ENCODE measurements around the gene BCL2.

BCL2 gene

DNA sequence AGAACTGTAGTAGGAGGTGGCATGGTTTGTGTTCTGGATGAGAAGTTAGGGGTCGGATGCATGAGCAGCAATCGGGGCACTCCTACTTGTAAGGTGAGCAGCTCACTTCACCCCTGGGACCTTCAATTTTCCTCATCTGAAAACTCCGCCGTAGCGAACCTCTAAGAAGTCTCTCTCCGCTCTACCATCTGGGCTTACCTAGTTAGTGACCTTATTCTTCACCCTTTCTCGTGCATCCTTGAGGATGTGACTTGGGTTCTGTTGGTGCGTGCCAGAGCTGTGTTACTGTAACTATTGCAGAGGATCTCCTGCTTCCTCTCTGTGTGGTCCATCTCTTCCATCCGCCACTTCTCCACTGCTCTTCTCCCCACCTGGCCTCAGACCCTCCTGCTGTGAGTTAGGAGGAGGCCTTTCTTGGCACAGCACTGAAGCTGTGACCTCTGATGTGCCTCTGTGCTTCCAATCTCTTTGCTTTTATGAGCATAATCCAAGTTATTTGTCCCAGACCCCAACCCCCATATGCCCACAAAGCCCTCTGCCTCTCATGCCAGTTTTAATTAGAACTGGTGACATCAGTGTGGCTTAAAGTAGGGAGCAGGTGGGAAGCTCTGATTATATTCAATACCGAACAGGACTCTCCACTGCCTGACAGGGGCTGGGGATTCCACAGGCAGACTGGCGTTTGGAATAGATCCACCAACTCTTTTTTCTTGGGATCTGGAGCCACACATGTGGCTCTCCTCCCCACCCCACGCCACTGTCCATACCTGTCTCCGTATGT is 178.4 kb downstream of the BCL2 start:
- H3K27me3 ChIP-seq (replicated peaks; ENCODE audit: control insufficient read depth, insufficient read depth, low read length, poor library complexity, severe bottlenecking) = no peaks in the 10 kb centered on the region
- H3K4me3 ChIP-seq (ENCODE audit: insufficient read depth, low read depth, low read length, poor library complexity, severe bottlenecking) = no peak overlapping the region
- peaks cover 21% of the 10 kb centered on the region for H3K4me1 ChIP-seq (ENCODE audit: control insufficient read depth, insufficient read depth, low read length, poor library complexity, severe bottlenecking)
- H3K36me3 ChIP-seq (ENCODE audit: control insufficient read depth, insufficient read depth, low read length) = peaks cover 16% of the 10 kb centered on the region
- DNase-seq = no peak
- no peaks in the 10 kb centered on the region for H3K9me3 ChIP-seq (ENCODE audit: control insufficient read depth, low read length)
- no peak overlapping the region for H3K27ac ChIP-seq (ENCODE audit: insufficient read depth, low read length, poor library complexity, severe bottlenecking)

DNA sequence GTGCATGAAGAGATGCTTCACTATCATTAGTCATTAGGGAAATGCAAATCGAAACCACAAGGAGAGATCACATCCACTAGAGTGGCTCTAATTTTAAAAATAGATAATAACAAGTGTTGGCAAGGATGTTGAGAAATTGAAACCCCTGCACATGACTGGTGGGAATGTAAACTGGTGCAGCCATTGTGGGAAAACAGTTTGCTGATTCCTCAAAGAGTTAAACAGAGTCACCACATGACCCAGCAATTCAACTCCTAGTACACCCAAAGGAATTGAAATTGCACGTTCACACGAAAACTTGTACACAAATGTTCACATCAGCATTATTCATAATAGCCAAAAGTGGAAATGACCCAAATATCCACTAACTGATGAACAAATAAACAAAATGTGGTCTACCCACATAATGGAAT is 179.5 kb downstream of the BCL2 start:
- no peak for DNase-seq
- Histone ChIP-seq H3K36me3 (ENCODE audit: control insufficient read depth, insufficient read depth, low read length) (peaks cover 16% of the 10 kb centered on the region), H3K27me3 (replicated peaks; ENCODE audit: control insufficient read depth, insufficient read depth, low read length, poor library complexity, severe bottlenecking) (no peaks in the 10 kb centered on the region), H3K9me3 (ENCODE audit: control insufficient read depth, low read length) (no peaks in the 10 kb centered on the region), H3K4me1 (ENCODE audit: control insufficient read depth, insufficient read depth, low read length, poor library complexity, severe bottlenecking) (peaks cover 21% of the 10 kb centered on the region), H3K27ac (ENCODE audit: insufficient read depth, low read length, poor library complexity, severe bottlenecking) (no peak overlapping the region), H3K4me3 (ENCODE audit: insufficient read depth, low read depth, low read length, poor library complexity, severe bottlenecking) (no peak overlapping the region)

DNA sequence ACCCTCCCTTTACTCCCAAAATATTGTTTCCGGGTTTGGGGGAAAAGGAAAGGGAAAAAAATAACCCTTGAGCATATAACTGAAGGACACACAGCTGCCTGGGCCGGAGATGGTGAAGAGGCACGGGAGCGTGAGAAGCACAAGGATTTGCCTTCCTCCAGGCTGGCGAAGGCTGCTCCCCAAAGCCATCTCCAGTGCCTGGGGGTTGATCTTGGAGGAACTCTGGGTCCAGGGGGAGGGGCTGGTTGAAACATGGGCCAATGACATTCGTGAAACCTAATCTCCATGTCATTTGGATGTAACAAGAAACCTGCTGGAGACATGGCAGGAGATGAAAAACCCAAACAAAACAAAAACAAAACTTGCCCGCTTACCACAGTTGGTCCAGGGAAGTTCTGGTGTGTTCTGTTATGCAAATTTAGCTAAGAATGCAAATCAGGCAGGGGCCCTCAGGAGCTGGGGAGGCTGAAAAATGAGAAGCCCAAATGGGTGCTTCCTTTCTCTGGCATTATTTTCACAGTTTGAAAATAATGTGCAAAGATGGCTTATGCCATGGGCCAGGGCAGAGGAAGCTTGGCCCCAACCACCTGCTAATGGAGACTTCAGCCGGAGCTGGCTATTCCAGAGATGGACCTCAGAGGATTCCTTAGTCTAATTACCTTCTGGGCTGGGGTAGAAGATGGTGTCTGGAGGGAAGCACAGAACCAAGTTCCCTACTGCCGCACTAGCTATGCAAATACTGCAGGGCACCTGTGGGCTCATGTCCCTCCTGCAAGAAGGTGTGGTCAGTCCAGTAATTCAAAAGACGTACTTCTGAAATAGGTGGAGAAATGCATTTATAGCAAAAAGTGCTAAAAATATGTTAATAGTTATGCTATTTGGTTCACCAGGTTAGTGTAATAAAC is 180.9 kb downstream of the BCL2 start:
- H3K4me3 ChIP-seq (ENCODE audit: insufficient read depth, low read depth, low read length, poor library complexity, severe bottlenecking) = peak overlapping the region; percentile 27
- H3K27me3 ChIP-seq (replicated peaks; ENCODE audit: control insufficient read depth, insufficient read depth, low read length, poor library complexity, severe bottlenecking) = no peaks in the 10 kb centered on the region
- H3K4me1 ChIP-seq (ENCODE audit: control insufficient read depth, insufficient read depth, low read length, poor library complexity, severe bottlenecking) = peaks cover 21% of the 10 kb centered on the region
- no peaks in the 10 kb centered on the region for H3K9me3 ChIP-seq (ENCODE audit: control insufficient read depth, low read length)
- H3K36me3 ChIP-seq (ENCODE audit: control insufficient read depth, insufficient read depth, low read length) = peaks cover 16% of the 10 kb centered on the region
- no peak for DNase-seq
- peak overlapping the region; percentile 47 for H3K27ac ChIP-seq (ENCODE audit: insufficient read depth, low read length, poor library complexity, severe bottlenecking)

DNA sequence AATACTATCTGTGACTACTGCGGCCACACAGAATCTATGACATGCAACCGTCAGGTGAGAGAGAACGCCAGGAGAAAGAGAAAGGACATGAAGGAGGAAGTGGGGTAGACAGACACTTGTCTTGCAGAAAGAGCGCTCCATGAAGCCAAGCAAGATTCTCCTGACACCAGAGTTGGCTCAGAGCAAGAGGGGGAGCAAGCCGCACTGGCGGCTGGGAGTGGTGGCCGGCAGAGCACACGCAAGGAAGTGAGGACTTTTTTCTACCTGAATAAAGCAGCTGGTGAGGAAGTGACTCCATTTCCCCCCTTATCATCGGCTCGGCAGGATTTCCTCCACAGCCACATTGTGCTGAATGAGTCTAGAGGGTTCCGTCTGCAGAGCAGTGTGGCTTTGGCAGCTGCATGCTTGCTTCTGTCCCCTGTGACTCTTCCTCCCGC is 181.6 kb downstream of the BCL2 start:
- DNase-seq = peak; percentile 39 to 65 (median 51)
- H3K4me3 ChIP-seq (ENCODE audit: insufficient read depth, low read depth, low read length, poor library complexity, severe bottlenecking) = peak overlapping the region; percentile 27
- peak overlapping the region; percentile 47 for H3K27ac ChIP-seq (ENCODE audit: insufficient read depth, low read length, poor library complexity, severe bottlenecking)
- H3K27me3 ChIP-seq (replicated peaks; ENCODE audit: control insufficient read depth, insufficient read depth, low read length, poor library complexity, severe bottlenecking) = no peaks in the 10 kb centered on the region
- H3K4me1 ChIP-seq (ENCODE audit: control insufficient read depth, insufficient read depth, low read length, poor library complexity, severe bottlenecking) = peaks cover 22% of the 10 kb centered on the region
- H3K36me3 ChIP-seq (ENCODE audit: control insufficient read depth, insufficient read depth, low read length) = peaks cover 16% of the 10 kb centered on the region
- H3K9me3 ChIP-seq (ENCODE audit: control insufficient read depth, low read length) = no peaks in the 10 kb centered on the region

DNA sequence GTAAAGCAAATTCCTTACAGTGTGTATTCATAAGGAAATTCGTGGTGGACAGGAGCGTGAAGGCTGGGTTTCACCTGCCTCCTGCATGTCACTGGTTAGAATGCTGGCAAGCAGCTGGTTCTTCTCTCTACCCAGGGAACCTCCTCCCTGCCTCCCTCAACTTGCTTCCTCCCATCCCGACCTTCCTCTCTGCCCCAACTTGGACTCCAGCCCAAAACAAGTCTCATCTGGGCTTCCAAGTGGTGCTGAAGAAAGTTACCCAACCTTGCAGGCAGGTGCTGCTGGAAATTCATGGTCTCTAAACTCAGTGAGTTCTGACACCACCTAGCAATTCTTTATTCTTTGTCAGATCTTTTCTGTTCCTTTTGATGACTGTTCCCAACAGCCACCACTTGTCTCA is 184.5 kb downstream of the BCL2 start:
- Histone ChIP-seq H3K27ac (ENCODE audit: insufficient read depth, low read length, poor library complexity, severe bottlenecking) (no peak overlapping the region), H3K4me3 (ENCODE audit: insufficient read depth, low read depth, low read length, poor library complexity, severe bottlenecking) (no peak overlapping the region)
- DNase-seq = no peak

DNA sequence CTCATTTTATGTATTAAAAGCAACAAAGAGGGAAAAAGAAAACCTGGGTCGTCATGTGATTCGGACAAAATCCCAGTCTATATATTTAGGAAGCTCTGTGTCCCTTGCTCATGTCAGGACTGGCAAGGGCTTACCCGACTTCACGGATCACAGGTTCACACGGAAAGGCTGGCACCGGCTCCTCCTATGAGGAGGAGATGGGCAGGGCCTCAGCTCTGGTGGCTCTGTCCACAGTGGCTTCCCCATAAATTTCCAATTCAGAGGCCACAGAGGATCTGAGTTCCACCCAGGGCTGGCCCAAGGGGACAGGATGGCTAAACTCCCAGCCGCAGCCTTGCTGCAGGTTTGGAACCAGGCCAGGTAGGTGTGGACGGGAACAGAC is 186.8 kb downstream of the BCL2 start:
- Histone ChIP-seq H3K4me3 (ENCODE audit: insufficient read depth, low read depth, low read length, poor library complexity, severe bottlenecking) (no peak overlapping the region), H3K36me3 (ENCODE audit: control insufficient read depth, insufficient read depth, low read length) (peaks cover 8% of the 10 kb centered on the region)

More for the DNA sequence above, 184.5 kb downstream of the BCL2 start:
- Histone ChIP-seq H3K9me3 (ENCODE audit: control insufficient read depth, low read length) (no peaks in the 10 kb centered on the region), H3K27me3 (replicated peaks; ENCODE audit: control insufficient read depth, insufficient read depth, low read length, poor library complexity, severe bottlenecking) (no peaks in the 10 kb centered on the region), H3K36me3 (ENCODE audit: control insufficient read depth, insufficient read depth, low read length) (no peaks in the 10 kb centered on the region), H3K4me1 (ENCODE audit: control insufficient read depth, insufficient read depth, low read length, poor library complexity, severe bottlenecking) (peaks cover 28% of the 10 kb centered on the region)

DNA sequence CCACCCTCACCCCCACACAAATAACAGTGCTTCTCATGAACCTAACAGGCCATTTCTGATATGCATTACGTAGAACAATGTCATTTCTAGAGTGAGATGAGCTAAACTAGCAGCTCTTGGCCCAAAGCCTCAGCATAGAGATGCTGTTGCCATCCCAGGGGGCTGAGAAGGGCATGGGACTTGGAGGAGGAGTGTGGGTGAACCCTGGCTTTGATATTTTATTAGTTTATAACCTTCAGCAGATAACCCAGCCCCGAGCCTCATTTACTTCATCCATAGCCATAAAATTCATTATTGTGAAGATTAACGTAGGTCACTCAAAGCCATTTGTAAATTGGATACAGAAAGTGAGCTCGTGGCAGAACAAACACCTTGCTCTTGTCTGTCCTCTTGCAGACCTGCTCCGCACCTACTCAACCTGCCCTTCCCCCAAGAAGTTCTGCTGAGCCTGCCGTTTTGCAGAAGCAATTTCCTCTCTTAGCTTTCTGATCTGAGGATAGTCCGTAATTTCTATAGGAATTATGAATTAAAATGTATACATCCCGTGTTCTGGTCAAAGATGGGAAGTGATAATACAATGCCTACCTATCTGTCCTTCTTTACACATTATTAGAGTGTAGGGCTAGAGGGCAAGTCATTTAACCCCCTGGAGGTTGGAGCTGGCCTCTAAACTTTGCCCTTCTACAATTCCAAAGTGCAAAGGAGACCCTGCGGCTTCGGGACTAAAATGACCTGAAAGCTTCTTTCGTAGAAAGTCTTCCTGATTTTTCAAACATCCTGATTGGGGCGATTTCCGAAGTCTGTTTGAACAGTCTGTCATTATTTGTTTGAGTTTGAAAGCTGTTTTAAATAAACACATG is 187.4 kb downstream of the BCL2 start:
- Histone ChIP-seq H3K27me3 (replicated peaks; ENCODE audit: control insufficient read depth, insufficient read depth, low read length, poor library complexity, severe bottlenecking) (no peaks in the 10 kb centered on the region), H3K9me3 (ENCODE audit: control insufficient read depth, low read length) (no peaks in the 10 kb centered on the region), H3K4me1 (ENCODE audit: control insufficient read depth, insufficient read depth, low read length, poor library complexity, severe bottlenecking) (peaks cover 7% of the 10 kb centered on the region), H3K36me3 (ENCODE audit: control insufficient read depth, insufficient read depth, low read length) (peaks cover 14% of the 10 kb centered on the region), H3K27ac (ENCODE audit: insufficient read depth, low read length, poor library complexity, severe bottlenecking) (no peak overlapping the region), H3K4me3 (ENCODE audit: insufficient read depth, low read depth, low read length, poor library complexity, severe bottlenecking) (no peak overlapping the region)
- no peak for DNase-seq

More for the DNA sequence above, 186.8 kb downstream of the BCL2 start:
- Histone ChIP-seq H3K27ac (ENCODE audit: insufficient read depth, low read length, poor library complexity, severe bottlenecking) (no peak overlapping the region), H3K27me3 (replicated peaks; ENCODE audit: control insufficient read depth, insufficient read depth, low read length, poor library complexity, severe bottlenecking) (no peaks in the 10 kb centered on the region), H3K9me3 (ENCODE audit: control insufficient read depth, low read length) (no peaks in the 10 kb centered on the region), H3K4me1 (ENCODE audit: control insufficient read depth, insufficient read depth, low read length, poor library complexity, severe bottlenecking) (peaks cover 11% of the 10 kb centered on the region)
- DNase-seq = no peak

DNA sequence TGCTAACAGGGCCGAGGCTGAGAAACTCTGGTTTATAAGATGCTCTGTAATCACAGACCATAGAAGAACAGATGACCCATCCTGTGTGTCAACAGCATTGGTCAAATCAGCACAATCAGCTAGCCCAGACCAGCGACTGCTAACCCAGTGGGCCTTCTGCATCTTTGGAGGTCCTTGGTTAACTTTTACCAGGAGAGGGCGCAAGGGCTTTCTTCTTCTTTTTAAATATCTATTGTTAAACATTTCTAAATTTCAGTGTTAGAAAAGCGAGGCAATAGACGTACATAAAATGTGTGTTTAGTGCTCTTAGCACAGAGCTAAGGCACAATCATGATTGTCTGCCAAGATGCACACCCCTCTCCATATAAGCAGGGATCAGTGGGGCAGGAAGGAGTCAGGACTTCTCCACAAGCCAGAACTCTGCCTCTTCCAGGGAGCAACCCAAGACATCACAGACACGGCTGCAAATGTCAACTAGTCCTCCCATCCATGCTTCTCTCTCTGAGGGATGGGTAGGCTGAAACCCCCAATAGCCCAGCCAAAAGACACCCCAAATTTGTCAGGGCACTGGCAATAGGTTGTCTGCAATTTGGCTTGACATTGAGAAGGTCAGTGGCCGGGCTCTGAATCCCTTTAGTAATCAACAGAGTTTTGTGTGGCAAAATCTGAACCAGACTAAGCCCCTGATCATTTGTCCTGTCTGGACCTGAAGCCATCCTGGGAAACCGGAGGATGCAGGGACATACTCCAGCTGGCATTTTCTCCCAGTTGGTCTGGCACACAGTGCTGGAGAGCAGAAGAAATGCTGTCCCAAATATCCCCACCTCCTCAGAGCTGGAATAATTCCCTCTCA is 188.2 kb downstream of the BCL2 start:
- peak; percentile 19 to 47 (median 26) for DNase-seq
- Histone ChIP-seq H3K4me1 (ENCODE audit: control insufficient read depth, insufficient read depth, low read length, poor library complexity, severe bottlenecking) (peaks cover 7% of the 10 kb centered on the region), H3K4me3 (ENCODE audit: insufficient read depth, low read depth, low read length, poor library complexity, severe bottlenecking) (no peak overlapping the region), H3K9me3 (ENCODE audit: control insufficient read depth, low read length) (no peaks in the 10 kb centered on the region), H3K27me3 (replicated peaks; ENCODE audit: control insufficient read depth, insufficient read depth, low read length, poor library complexity, severe bottlenecking) (no peaks in the 10 kb centered on the region), H3K27ac (ENCODE audit: insufficient read depth, low read length, poor library complexity, severe bottlenecking) (no peak overlapping the region), H3K36me3 (ENCODE audit: control insufficient read depth, insufficient read depth, low read length) (peaks cover 21% of the 10 kb centered on the region)

DNA sequence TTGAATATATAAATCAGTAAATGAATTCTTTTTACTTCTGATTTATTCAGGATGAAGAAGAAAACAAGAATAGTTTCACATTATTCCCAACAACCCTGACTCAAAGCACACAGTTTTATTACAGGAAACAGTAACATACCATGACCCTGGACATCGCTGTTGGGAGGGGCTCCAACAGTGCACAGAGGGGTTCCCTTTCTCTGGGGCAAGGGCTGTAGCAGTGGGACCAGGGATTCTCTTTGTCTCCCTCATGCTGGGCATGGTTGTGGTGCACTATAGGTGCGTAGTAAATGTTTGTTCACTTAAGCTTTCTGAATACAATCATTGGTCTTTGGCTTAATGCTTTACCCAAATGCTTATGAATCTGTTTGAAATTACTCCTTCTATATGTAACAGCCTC is 189.4 kb downstream of the BCL2 start:
- Histone ChIP-seq H3K36me3 (ENCODE audit: control insufficient read depth, insufficient read depth, low read length) (peaks cover 28% of the 10 kb centered on the region), H3K9me3 (ENCODE audit: control insufficient read depth, low read length) (no peaks in the 10 kb centered on the region), H3K27ac (ENCODE audit: insufficient read depth, low read length, poor library complexity, severe bottlenecking) (no peak overlapping the region), H3K4me1 (ENCODE audit: control insufficient read depth, insufficient read depth, low read length, poor library complexity, severe bottlenecking) (peaks cover 7% of the 10 kb centered on the region), H3K27me3 (replicated peaks; ENCODE audit: control insufficient read depth, insufficient read depth, low read length, poor library complexity, severe bottlenecking) (no peaks in the 10 kb centered on the region), H3K4me3 (ENCODE audit: insufficient read depth, low read depth, low read length, poor library complexity, severe bottlenecking) (no peak overlapping the region)
- no peak for DNase-seq

Measured in effector memory CD4-positive, alpha-beta T cell (primary cell).